ENCODE results near the gene FADS6. TPM values are rescaled to one million over a fixed set of nuclear protein-coding genes. Genes with fewer than 3 reads are reported as not detected.

The FADS6 gene
- total and polyA plus RNA-seq, 3 experiments from 2014 or later, result not detected

- no peaks in the 10 kb centered on the region for H3K36me3 Mint-ChIP-seq
- POLR2A ChIA-PET, result interaction anchor here (0.6 kb wide), 1 partner anchor 38 kb away, joined by 3 read pairs; no protein-coding TSS in a partner anchor
- no peak within 1 kb of the TSS for H3K4me3 ChIP-seq (ENCODE audit: low read length)
Measured at GRCh38 chr17:74922694-74923537, 29.5 kb upstream of the FADS6 start, which contains the start of gene USH1G. USH1G (minus strand) TSS chr17:74923255; CDS start chr17:74923073, 182 bp downstream.

GRCh38 chr17:74922172-74922571 lies 28.7 kb upstream of the FADS6 start:
- DNase-seq, result no peak
- Mint-ChIP-seq H3K9me3 (no peaks in the 10 kb centered on the region), H3K27me3 (peaks cover 34 to 64% of the 10 kb centered on the region in 2 donors), H3K36me3 (no peaks in the 10 kb centered on the region), H3K27ac (no peak overlapping the region), H3K4me3 (peak overlapping the region in 4 of 7 donors; percentile 7 to 81 (median 58)), H3K4me1 (peaks cover 0 to 27% (median 5%) of the 10 kb centered on the region in 3 donors)
- Histone ChIP-seq H3K9me3 (ENCODE audit: low read length) (no peaks in the 10 kb centered on the region), H3K4me1 (ENCODE audit: insufficient read depth, low read length) (peaks cover 9% of the 10 kb centered on the region), H3K4me3 (ENCODE audit: low read length) (no peak overlapping the region), H3K27me3 (ENCODE audit: insufficient read depth, low read length, poor library complexity, severe bottlenecking) (peaks cover 33% of the 10 kb centered on the region), H3K36me3 (ENCODE audit: insufficient read depth, low read length) (no peaks in the 10 kb centered on the region), H3K27ac (ENCODE audit: low read depth, low read length) (no peak overlapping the region)
- ChIA-PET POLR2A (no interaction called here), CTCF (no interaction called here)

More at GRCh38 chr17:74922694-74923537, 29.5 kb upstream of the FADS6 start, which contains the start of gene USH1G:
- no peaks in the 10 kb centered on the region for H3K9me3 Mint-ChIP-seq
- Histone ChIP-seq H3K4me1 (ENCODE audit: insufficient read depth, low read length) (peaks cover 9% of the 10 kb centered on the region), H3K27me3 (ENCODE audit: insufficient read depth, low read length, poor library complexity, severe bottlenecking) (peaks cover 33% of the 10 kb centered on the region), H3K36me3 (ENCODE audit: insufficient read depth, low read length) (no peaks in the 10 kb centered on the region), H3K9me3 (ENCODE audit: low read length) (no peaks in the 10 kb centered on the region), H3K27ac (ENCODE audit: low read depth, low read length) (no peak within 1 kb of the TSS)
- H3K4me3 Mint-ChIP-seq, result peak within 1 kb of the TSS in 6 of 7 donors; percentile 54 to 81 (median 63)
- peak within 1 kb of the TSS in 1 of 8 donors; percentile 19 for H3K27ac Mint-ChIP-seq
- CTCF ChIA-PET, result interaction anchor here (1.2 to 3.1 kb wide), 3 partner anchors 35 to 91 kb away, joined by 4 to 21 read pairs (median 14); no protein-coding TSS in a partner anchor
- H3K27me3 Mint-ChIP-seq, result peaks cover 38 to 68% of the 10 kb centered on the region in 2 donors
- peak in 1 of 5 donors; percentile 6 for DNase-seq
- H3K4me1 Mint-ChIP-seq, result peaks cover 0 to 27% (median 5%) of the 10 kb centered on the region in 3 donors

- H3K27ac ChIP-seq (ENCODE audit: low read depth, low read length), result no peak overlapping the region
- Mint-ChIP-seq H3K27me3 (peaks cover 35 to 68% of the 10 kb centered on the region in 2 donors), H3K4me3 (no peak overlapping the region), H3K36me3 (no peaks in the 10 kb centered on the region), H3K4me1 (peaks cover 0 to 27% (median 5%) of the 10 kb centered on the region in 3 donors), H3K9me3 (no peaks in the 10 kb centered on the region), H3K27ac (no peak overlapping the region)
- no peaks in the 10 kb centered on the region for H3K9me3 ChIP-seq (ENCODE audit: low read length)
- no peaks in the 10 kb centered on the region for H3K36me3 ChIP-seq (ENCODE audit: insufficient read depth, low read length)
- ChIA-PET POLR2A (no interaction called here), CTCF (interaction anchor here (3.5 kb wide), 1 partner anchor 36 kb away, joined by 14 read pairs; no protein-coding TSS in a partner anchor)
- no peak overlapping the region for H3K4me3 ChIP-seq (ENCODE audit: low read length)
- no peak for DNase-seq
- peaks cover 9% of the 10 kb centered on the region for H3K4me1 ChIP-seq (ENCODE audit: insufficient read depth, low read length)
- peaks cover 33% of the 10 kb centered on the region for H3K27me3 ChIP-seq (ENCODE audit: insufficient read depth, low read length, poor library complexity, severe bottlenecking)
Measured at GRCh38 chr17:74921769-74922168, 28.3 kb upstream of the FADS6 start.

GRCh38 chr17:74921026-74921681 lies 27.7 kb upstream of the FADS6 start:
- H3K27me3 Mint-ChIP-seq, result peaks cover 34 to 66% of the 10 kb centered on the region in 2 donors
- no peaks in the 10 kb centered on the region for H3K9me3 Mint-ChIP-seq
- no peak overlapping the region for H3K4me3 Mint-ChIP-seq
- peaks cover 0 to 27% (median 5%) of the 10 kb centered on the region in 3 donors for H3K4me1 Mint-ChIP-seq
- no peak for DNase-seq
- ChIA-PET CTCF (interaction anchor here (3.5 kb wide), 1 partner anchor 37 kb away, joined by 14 read pairs; no protein-coding TSS in a partner anchor), POLR2A (no interaction called here)
- Histone ChIP-seq H3K9me3 (ENCODE audit: low read length) (no peaks in the 10 kb centered on the region), H3K4me3 (ENCODE audit: low read length) (no peak overlapping the region), H3K36me3 (ENCODE audit: insufficient read depth, low read length) (no peaks in the 10 kb centered on the region), H3K4me1 (ENCODE audit: insufficient read depth, low read length) (peaks cover 9% of the 10 kb centered on the region), H3K27ac (ENCODE audit: low read depth, low read length) (no peak overlapping the region), H3K27me3 (ENCODE audit: insufficient read depth, low read length, poor library complexity, severe bottlenecking) (peaks cover 33% of the 10 kb centered on the region)
- H3K36me3 Mint-ChIP-seq, result no peaks in the 10 kb centered on the region
- H3K27ac Mint-ChIP-seq, result no peak overlapping the region

- Mint-ChIP-seq H3K36me3 (no peaks in the 10 kb centered on the region), H3K9me3 (no peaks in the 10 kb centered on the region), H3K27me3 (peaks cover 30 to 64% of the 10 kb centered on the region in 2 donors), H3K4me3 (no peak overlapping the region), H3K27ac (no peak overlapping the region), H3K4me1 (peaks cover 0 to 27% (median 5%) of the 10 kb centered on the region in 3 donors)
- DNase-seq, result no peak
- H3K4me1 ChIP-seq (ENCODE audit: insufficient read depth, low read length), result peaks cover 9% of the 10 kb centered on the region
- no peak overlapping the region for H3K27ac ChIP-seq (ENCODE audit: low read depth, low read length)
- H3K27me3 ChIP-seq (ENCODE audit: insufficient read depth, low read length, poor library complexity, severe bottlenecking), result peaks cover 31% of the 10 kb centered on the region
- H3K4me3 ChIP-seq (ENCODE audit: low read length), result no peak overlapping the region
- POLR2A ChIA-PET, result no interaction called here
- CTCF ChIA-PET, result interaction anchor here (3.5 kb wide), 1 partner anchor 38 kb away, joined by 14 read pairs; no protein-coding TSS in a partner anchor
- H3K36me3 ChIP-seq (ENCODE audit: insufficient read depth, low read length), result no peaks in the 10 kb centered on the region
- no peaks in the 10 kb centered on the region for H3K9me3 ChIP-seq (ENCODE audit: low read length)
Measured at GRCh38 chr17:74920642-74921025, 27.2 kb upstream of the FADS6 start.

- ChIA-PET POLR2A (no interaction called here), CTCF (interaction anchor here (3.5 kb wide), 1 partner anchor 38 kb away, joined by 14 read pairs; no protein-coding TSS in a partner anchor)
- no peaks in the 10 kb centered on the region for H3K36me3 Mint-ChIP-seq
- no peak overlapping the region for H3K4me3 Mint-ChIP-seq
- Histone ChIP-seq H3K4me1 (ENCODE audit: insufficient read depth, low read length) (peaks cover 9% of the 10 kb centered on the region), H3K9me3 (ENCODE audit: low read length) (no peaks in the 10 kb centered on the region), H3K36me3 (ENCODE audit: insufficient read depth, low read length) (no peaks in the 10 kb centered on the region), H3K27ac (ENCODE audit: low read depth, low read length) (no peak overlapping the region), H3K27me3 (ENCODE audit: insufficient read depth, low read length, poor library complexity, severe bottlenecking) (peaks cover 28% of the 10 kb centered on the region), H3K4me3 (ENCODE audit: low read length) (no peak overlapping the region)
- no peaks in the 10 kb centered on the region for H3K9me3 Mint-ChIP-seq
- H3K27me3 Mint-ChIP-seq, result peaks cover 26 to 61% of the 10 kb centered on the region in 2 donors
- DNase-seq, result no peak
- no peak overlapping the region for H3K27ac Mint-ChIP-seq
- peaks cover 0 to 27% (median 3%) of the 10 kb centered on the region in 3 donors for H3K4me1 Mint-ChIP-seq
Measured at GRCh38 chr17:74920306-74920620, 26.8 kb upstream of the FADS6 start.

GRCh38 chr17:74919440-74920305 lies 26.2 kb upstream of the FADS6 start:
- POLR2A ChIA-PET, result no interaction called here
- H3K9me3 ChIP-seq (ENCODE audit: low read length), result no peaks in the 10 kb centered on the region
- peaks cover 9% of the 10 kb centered on the region for H3K4me1 ChIP-seq (ENCODE audit: insufficient read depth, low read length)
- CTCF ChIA-PET, result interaction anchor here (3.5 kb wide), 1 partner anchor 38 kb away, joined by 14 read pairs; no protein-coding TSS in a partner anchor
- H3K4me3 ChIP-seq (ENCODE audit: low read length), result no peak overlapping the region
- H3K9me3 Mint-ChIP-seq, result no peaks in the 10 kb centered on the region
- no peak overlapping the region for H3K4me3 Mint-ChIP-seq
- no peak overlapping the region for H3K27ac ChIP-seq (ENCODE audit: low read depth, low read length)
- H3K4me1 Mint-ChIP-seq, result peaks cover 0 to 24% (median 3%) of the 10 kb centered on the region in 3 donors
- peaks cover 22% of the 10 kb centered on the region for H3K27me3 ChIP-seq (ENCODE audit: insufficient read depth, low read length, poor library complexity, severe bottlenecking)
- H3K27me3 Mint-ChIP-seq, result peaks cover 22 to 55% of the 10 kb centered on the region in 2 donors
- no peak for DNase-seq
- H3K36me3 Mint-ChIP-seq, result no peaks in the 10 kb centered on the region
- no peaks in the 10 kb centered on the region for H3K36me3 ChIP-seq (ENCODE audit: insufficient read depth, low read length)
- no peak overlapping the region for H3K27ac Mint-ChIP-seq
